Skin epidermis (tissue), 12 donors: ENCODE data around the gene PPP1R37.

ENCODE experiments used
- H3K27ac ChIP-seq, 21 experiments: fragments of 200-600 bp; sonication (generic) in 11 of 21; one replicate each; pipeline ENCODE4 v1.5.0; 2020; ENCODE audit warnings: mild to moderate bottlenecking in 3 of 21, inconsistent platforms in 2 of 21, moderate library complexity in 2 of 21
- H3K4me3 ChIP-seq, 7 experiments: fragments of 200-600 bp; sonication (generic) in 2 of 7; one replicate each; pipeline ENCODE4 v1.5.0; 2020; ENCODE audit warnings: inconsistent platforms in 2 of 7, mild to moderate bottlenecking in 2 of 7, moderate library complexity in 1 of 7

The PPP1R37 gene

GRCh38 chr19:45126654-45127053 is 33.7 kb downstream of the PPP1R37 start:
- no peak overlapping the region for H3K27ac ChIP-seq

GRCh38 chr19:45128146-45128545 is 35.2 kb downstream of the PPP1R37 start:
- Histone ChIP-seq H3K4me3 (no peak overlapping the region), H3K27ac (no peak overlapping the region)

More at GRCh38 chr19:45126654-45127053, 33.7 kb downstream of the PPP1R37 start:
- no peak overlapping the region for H3K4me3 ChIP-seq

- Histone ChIP-seq H3K27ac (no peak overlapping the region), H3K4me3 (no peak overlapping the region)
Observed at GRCh38 chr19:45128806-45129205, 35.8 kb downstream of the PPP1R37 start.

- no peak overlapping the region for H3K4me3 ChIP-seq
Observed at GRCh38 chr19:45130236-45130635, 37.3 kb downstream of the PPP1R37 start.

GRCh38 chr19:45130888-45131615 is 38.1 kb downstream of the PPP1R37 start:
- H3K27ac ChIP-seq = no peak overlapping the region

More at GRCh38 chr19:45130236-45130635, 37.3 kb downstream of the PPP1R37 start:
- no peak overlapping the region for H3K27ac ChIP-seq

GRCh38 chr19:45133661-45134060 is 40.7 kb downstream of the PPP1R37 start:
- Histone ChIP-seq H3K4me3 (no peak overlapping the region), H3K27ac (no peak overlapping the region)

More at GRCh38 chr19:45130888-45131615, 38.1 kb downstream of the PPP1R37 start:
- H3K4me3 ChIP-seq = no peak overlapping the region

GRCh38 chr19:45135176-45135885 is 42.4 kb downstream of the PPP1R37 start:
- H3K4me3 ChIP-seq = no peak overlapping the region
- H3K27ac ChIP-seq = no peak overlapping the region

GRCh38 chr19:45136507-45137178 is 43.7 kb downstream of the PPP1R37 start:
- no peak overlapping the region for H3K4me3 ChIP-seq
- peak overlapping the region in 4 of 21 experiments; percentile 11 to 58 (median 29) for H3K27ac ChIP-seq

- H3K4me3 ChIP-seq = no peak overlapping the region
Observed at GRCh38 chr19:45137179-45137761, 44.3 kb downstream of the PPP1R37 start.

GRCh38 chr19:45138303-45138751 is 45.3 kb downstream of the PPP1R37 start:
- Histone ChIP-seq H3K27ac (no peak overlapping the region), H3K4me3 (no peak overlapping the region)

More at GRCh38 chr19:45137179-45137761, 44.3 kb downstream of the PPP1R37 start:
- H3K27ac ChIP-seq = peak overlapping the region in 3 of 21 experiments; percentile 11 to 58 (median 44)

GRCh38 chr19:45139286-45140143 is 46.5 kb downstream of the PPP1R37 start:
- no peak overlapping the region for H3K4me3 ChIP-seq

GRCh38 chr19:45140144-45140503 is 47.1 kb downstream of the PPP1R37 start:
- no peak overlapping the region for H3K27ac ChIP-seq

More at GRCh38 chr19:45139286-45140143, 46.5 kb downstream of the PPP1R37 start:
- H3K27ac ChIP-seq = no peak overlapping the region

GRCh38 chr19:45140533-45140932 is 47.6 kb downstream of the PPP1R37 start:
- H3K27ac ChIP-seq = no peak overlapping the region
- no peak overlapping the region for H3K4me3 ChIP-seq

More at GRCh38 chr19:45140144-45140503, 47.1 kb downstream of the PPP1R37 start:
- H3K4me3 ChIP-seq = no peak overlapping the region

GRCh38 chr19:45141203-45141900 is 48.4 kb downstream of the PPP1R37 start:
- H3K4me3 ChIP-seq = no peak overlapping the region
- no peak overlapping the region for H3K27ac ChIP-seq

- H3K27ac ChIP-seq = no peak overlapping the region
Observed at GRCh38 chr19:45142016-45142725, 49.2 kb downstream of the PPP1R37 start.

GRCh38 chr19:45142726-45143110 is 49.7 kb downstream of the PPP1R37 start:
- Histone ChIP-seq H3K4me3 (no peak overlapping the region), H3K27ac (peak overlapping the region in 1 of 21 experiments; percentile 0)

More at GRCh38 chr19:45142016-45142725, 49.2 kb downstream of the PPP1R37 start:
- H3K4me3 ChIP-seq = no peak overlapping the region

GRCh38 chr19:45144431-45145269 is 51.7 kb downstream of the PPP1R37 start:
- Histone ChIP-seq H3K27ac (no peak overlapping the region), H3K4me3 (no peak overlapping the region)
